ENCODE measurements around the gene GRID2.

Gene GRID2

DNA sequence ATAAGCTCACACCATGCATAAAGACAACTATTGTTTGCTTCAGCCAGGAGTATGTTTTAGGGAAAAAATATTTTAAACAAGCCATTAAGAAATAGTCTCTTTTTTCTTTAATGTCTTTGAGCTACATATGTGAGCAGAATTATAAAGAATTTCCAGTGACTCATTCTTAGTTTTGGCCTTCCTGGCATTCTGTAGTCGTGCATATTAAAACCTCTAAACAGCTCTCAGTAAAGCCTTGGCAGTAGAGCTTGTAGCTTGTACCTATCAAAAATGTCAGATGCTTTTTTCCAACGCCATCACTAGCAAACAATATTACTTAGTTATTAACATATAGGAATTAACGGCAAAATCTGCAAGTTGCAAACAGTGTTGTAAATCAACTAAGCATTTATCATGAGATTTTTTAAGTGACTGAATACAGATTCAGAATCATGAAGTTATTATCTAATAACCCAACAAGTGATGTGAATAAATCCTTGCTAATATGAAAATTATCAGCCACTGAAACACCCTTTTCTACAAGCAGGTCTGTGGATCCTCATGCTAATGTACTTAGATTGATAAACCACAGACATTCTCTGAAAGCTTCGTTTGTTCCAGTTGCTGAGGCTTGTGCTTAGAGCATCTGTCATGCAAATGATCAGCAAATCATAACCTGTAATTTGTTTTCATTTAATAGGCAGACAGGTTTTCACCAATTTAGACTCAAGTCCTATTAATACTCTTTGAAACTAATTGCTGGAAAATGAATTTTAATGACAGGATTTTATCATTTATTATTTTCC, 1112.8 kb downstream of the GRID2 start:
- H3K27me3 ChIP-seq (ENCODE audit: control insufficient read depth, insufficient read depth, low read length) = no peaks in the 10 kb centered on the region
- H3K36me3 ChIP-seq (ENCODE audit: control insufficient read depth, low read depth, low read length) = no peaks in the 10 kb centered on the region
- H3K27ac ChIP-seq (ENCODE audit: low read length) = no peak overlapping the region
- peaks cover 15% of the 10 kb centered on the region for H3K4me1 ChIP-seq (ENCODE audit: control insufficient read depth, low read depth, low read length)
- H3K9ac ChIP-seq (ENCODE audit: low read length) = no peak overlapping the region
- H3K4me3 ChIP-seq (ENCODE audit: low read length) = no peak overlapping the region
- H3K9me3 ChIP-seq (ENCODE audit: control insufficient read depth, low read depth, low read length) = no peaks in the 10 kb centered on the region

DNA sequence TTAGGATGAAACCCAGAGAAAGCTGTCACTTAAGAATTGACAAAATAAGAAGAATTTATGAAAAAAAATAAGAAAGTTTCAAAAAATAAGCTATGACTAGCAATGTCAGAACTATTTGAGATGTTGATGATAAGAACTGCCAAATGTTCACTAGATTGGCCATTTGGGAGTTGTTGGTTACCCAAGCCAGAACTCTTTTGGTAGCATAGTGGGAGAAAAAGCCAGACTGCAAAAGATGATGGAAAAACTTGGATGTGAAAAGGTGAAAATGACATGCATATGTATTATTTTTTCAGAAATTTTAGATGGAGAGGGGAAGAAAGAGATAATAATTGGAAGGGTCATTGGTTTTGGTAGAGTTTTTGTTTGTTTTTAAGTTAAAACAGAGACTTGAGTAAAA, 1127.6 kb downstream of the GRID2 start:
- Histone ChIP-seq H3K36me3 (ENCODE audit: control insufficient read depth, low read depth, low read length) (no peaks in the 10 kb centered on the region), H3K27ac (ENCODE audit: low read length) (no peak overlapping the region), H3K27me3 (ENCODE audit: control insufficient read depth, insufficient read depth, low read length) (no peaks in the 10 kb centered on the region), H3K9ac (ENCODE audit: low read length) (no peak overlapping the region), H3K4me1 (ENCODE audit: control insufficient read depth, low read depth, low read length) (no peaks in the 10 kb centered on the region), H3K4me3 (ENCODE audit: low read length) (no peak overlapping the region), H3K9me3 (ENCODE audit: control insufficient read depth, low read depth, low read length) (no peaks in the 10 kb centered on the region)

DNA sequence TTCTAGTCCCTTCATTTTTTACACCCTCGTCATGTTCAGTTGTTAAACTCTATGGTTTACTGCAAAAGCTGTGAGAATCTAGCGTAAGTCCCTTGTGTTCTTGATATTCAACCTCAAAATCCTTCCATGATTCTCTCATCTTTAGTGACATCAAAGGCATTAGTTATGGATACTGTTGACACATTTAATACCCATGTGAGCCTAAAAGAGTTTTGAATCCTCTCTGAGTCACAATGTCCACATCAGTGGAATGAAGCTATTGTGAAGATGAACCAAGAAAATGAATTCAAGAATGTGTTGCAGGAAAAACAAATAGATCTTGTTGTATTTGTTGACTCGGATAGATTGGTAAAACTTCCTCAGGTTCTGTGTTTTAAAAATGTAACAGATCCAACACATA, 1130.1 kb downstream of the GRID2 start:
- Histone ChIP-seq H3K27ac (ENCODE audit: low read length) (no peak overlapping the region), H3K36me3 (ENCODE audit: control insufficient read depth, low read depth, low read length) (no peaks in the 10 kb centered on the region), H3K9ac (ENCODE audit: low read length) (no peak overlapping the region), H3K4me1 (ENCODE audit: control insufficient read depth, low read depth, low read length) (no peaks in the 10 kb centered on the region), H3K9me3 (ENCODE audit: control insufficient read depth, low read depth, low read length) (no peaks in the 10 kb centered on the region), H3K27me3 (ENCODE audit: control insufficient read depth, insufficient read depth, low read length) (no peaks in the 10 kb centered on the region), H3K4me3 (ENCODE audit: low read length) (no peak overlapping the region)

DNA sequence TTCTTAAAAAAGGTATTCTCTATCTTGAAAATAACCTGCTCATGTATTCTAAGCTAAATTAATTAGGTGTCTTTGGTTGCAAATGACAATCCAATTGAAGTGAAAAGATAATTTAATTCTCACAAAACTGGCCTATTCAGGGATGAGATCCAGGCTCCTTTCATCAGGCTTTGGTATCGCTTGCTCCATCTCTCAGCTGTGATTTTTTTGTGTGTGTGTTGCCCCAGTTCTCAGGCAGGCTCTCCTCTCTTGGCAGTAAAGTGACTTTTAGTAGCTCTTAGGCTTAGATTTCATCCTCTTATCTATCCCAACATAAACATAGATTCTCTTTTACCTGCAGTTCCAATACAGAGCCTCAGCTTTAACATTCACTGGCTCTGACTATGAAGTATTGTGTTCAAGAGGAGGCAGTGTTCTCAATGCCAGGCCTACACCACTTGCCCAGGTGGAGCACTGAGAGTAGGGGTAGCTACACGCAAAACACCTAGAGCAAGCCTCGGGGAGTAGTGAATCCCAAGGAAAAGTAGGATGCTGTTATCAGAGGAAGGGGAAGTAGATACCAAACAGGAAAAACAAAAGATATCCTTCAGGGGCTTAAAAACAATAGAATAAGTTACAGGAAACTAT, 1132.3 kb downstream of the GRID2 start:
- no peaks in the 10 kb centered on the region for H3K9me3 ChIP-seq (ENCODE audit: control insufficient read depth, low read depth, low read length)
- no peak overlapping the region for H3K4me3 ChIP-seq (ENCODE audit: low read length)
- H3K9ac ChIP-seq (ENCODE audit: low read length) = no peak overlapping the region
- H3K27me3 ChIP-seq (ENCODE audit: control insufficient read depth, insufficient read depth, low read length) = no peaks in the 10 kb centered on the region
- no peak overlapping the region for H3K27ac ChIP-seq (ENCODE audit: low read length)
- no peaks in the 10 kb centered on the region for H3K36me3 ChIP-seq (ENCODE audit: control insufficient read depth, low read depth, low read length)
- H3K4me1 ChIP-seq (ENCODE audit: control insufficient read depth, low read depth, low read length) = no peaks in the 10 kb centered on the region

DNA sequence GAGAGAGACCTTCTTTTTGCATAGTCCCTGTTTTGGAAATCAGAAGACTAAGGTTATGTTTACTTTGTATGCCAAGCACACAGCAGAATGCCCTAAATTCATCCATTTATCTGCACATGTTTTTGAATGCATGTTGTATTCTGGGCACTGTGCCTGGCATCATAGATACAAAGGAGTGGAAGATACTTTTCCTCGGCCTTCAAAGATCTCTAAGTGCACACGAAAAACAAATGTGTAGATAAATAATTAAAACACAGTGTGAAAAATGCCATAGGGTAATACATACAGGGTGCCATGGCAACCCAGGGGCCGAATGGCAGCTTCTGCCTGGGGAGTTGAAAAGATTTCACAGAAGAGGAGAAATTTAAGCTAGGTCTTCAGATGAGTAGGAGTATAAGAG, 1134.2 kb downstream of the GRID2 start:
- Histone ChIP-seq H3K9ac (ENCODE audit: low read length) (no peak overlapping the region), H3K9me3 (ENCODE audit: control insufficient read depth, low read depth, low read length) (no peaks in the 10 kb centered on the region), H3K27me3 (ENCODE audit: control insufficient read depth, insufficient read depth, low read length) (no peaks in the 10 kb centered on the region), H3K36me3 (ENCODE audit: control insufficient read depth, low read depth, low read length) (no peaks in the 10 kb centered on the region), H3K4me3 (ENCODE audit: low read length) (no peak overlapping the region), H3K27ac (ENCODE audit: low read length) (no peak overlapping the region), H3K4me1 (ENCODE audit: control insufficient read depth, low read depth, low read length) (no peaks in the 10 kb centered on the region)

DNA sequence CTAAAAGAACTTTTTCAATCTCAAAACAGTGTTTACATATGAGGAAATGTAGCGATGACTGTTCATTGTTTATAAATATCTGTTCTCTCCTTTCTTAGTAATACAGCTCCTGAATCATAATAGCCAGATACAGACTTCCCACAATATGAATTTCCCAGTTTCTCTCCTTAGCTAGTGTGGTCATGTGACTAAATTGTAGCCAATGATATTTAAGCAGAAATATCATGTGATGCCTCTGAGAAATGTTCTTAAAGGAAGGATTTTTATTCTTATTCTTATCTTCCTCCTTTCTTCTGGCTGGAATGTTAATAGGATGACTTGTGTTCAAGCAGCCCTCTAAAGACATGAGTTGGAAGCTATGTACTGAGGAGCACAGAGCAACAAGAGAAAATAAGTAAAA, 1141.1 kb downstream of the GRID2 start:
- Histone ChIP-seq H3K9me3 (ENCODE audit: control insufficient read depth, low read depth, low read length) (no peaks in the 10 kb centered on the region), H3K36me3 (ENCODE audit: control insufficient read depth, low read depth, low read length) (no peaks in the 10 kb centered on the region), H3K9ac (ENCODE audit: low read length) (no peak overlapping the region), H3K4me3 (ENCODE audit: low read length) (no peak overlapping the region), H3K27ac (ENCODE audit: low read length) (no peak overlapping the region), H3K4me1 (ENCODE audit: control insufficient read depth, low read depth, low read length) (no peaks in the 10 kb centered on the region), H3K27me3 (ENCODE audit: control insufficient read depth, insufficient read depth, low read length) (no peaks in the 10 kb centered on the region)

DNA sequence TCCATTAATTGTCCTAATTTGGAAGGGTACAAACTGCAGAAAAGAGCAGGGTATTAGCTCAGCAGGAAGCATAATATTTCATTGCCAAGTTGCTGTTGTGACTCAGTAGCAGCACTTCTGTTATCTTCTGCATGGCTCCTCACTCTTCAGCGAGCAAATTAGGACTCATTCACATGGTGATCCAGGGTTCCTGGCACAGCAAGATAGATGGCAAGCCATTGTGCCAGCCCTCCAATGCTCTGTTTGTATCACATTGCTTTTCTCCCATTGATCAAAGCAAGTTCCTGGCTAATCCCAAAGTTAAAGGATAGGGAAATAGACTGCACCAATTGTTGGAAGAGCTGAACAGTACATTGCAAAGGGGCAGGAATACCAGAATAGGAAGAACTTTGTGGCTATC, 1142.3 kb downstream of the GRID2 start:
- H3K36me3 ChIP-seq (ENCODE audit: control insufficient read depth, low read depth, low read length) = no peaks in the 10 kb centered on the region
- H3K27me3 ChIP-seq (ENCODE audit: control insufficient read depth, insufficient read depth, low read length) = no peaks in the 10 kb centered on the region
- H3K9me3 ChIP-seq (ENCODE audit: control insufficient read depth, low read depth, low read length) = no peaks in the 10 kb centered on the region
- no peak overlapping the region for H3K4me3 ChIP-seq (ENCODE audit: low read length)
- H3K27ac ChIP-seq (ENCODE audit: low read length) = no peak overlapping the region
- no peak overlapping the region for H3K9ac ChIP-seq (ENCODE audit: low read length)
- no peaks in the 10 kb centered on the region for H3K4me1 ChIP-seq (ENCODE audit: control insufficient read depth, low read depth, low read length)

DNA sequence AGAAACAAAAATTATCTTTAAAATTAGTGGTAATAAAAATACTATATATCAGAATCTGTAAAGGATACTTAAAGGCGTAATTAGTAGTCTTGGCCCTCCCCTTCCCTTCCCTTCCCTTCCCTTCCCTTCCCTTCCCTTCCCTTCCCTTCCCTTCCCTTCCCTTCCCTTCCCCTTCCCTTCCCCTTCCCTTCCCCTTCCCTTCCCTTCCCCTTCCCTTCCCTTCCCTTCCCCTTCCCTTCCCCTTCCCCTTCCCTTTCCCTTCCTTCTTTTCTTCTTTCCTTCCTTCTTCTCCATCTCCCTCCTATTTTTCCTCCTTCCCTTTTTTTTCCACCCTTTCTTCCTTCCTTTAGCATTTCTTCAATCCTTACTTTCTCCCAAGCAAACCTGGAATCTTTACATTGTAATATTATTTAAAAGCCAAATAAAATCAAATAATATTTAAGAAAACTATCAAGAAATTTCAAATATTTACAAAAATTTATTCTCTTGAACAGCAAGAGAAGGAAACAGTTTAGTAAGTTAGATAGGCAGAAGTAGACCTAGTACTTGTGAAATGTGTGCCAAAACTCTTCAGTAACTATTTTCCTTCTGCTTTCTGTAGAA, 1145.0 kb downstream of the GRID2 start:
- Histone ChIP-seq H3K27ac (ENCODE audit: low read length) (no peak overlapping the region), H3K27me3 (ENCODE audit: control insufficient read depth, insufficient read depth, low read length) (no peaks in the 10 kb centered on the region), H3K9ac (ENCODE audit: low read length) (no peak overlapping the region), H3K4me1 (ENCODE audit: control insufficient read depth, low read depth, low read length) (no peaks in the 10 kb centered on the region), H3K4me3 (ENCODE audit: low read length) (no peak overlapping the region), H3K36me3 (ENCODE audit: control insufficient read depth, low read depth, low read length) (no peaks in the 10 kb centered on the region), H3K9me3 (ENCODE audit: control insufficient read depth, low read depth, low read length) (no peaks in the 10 kb centered on the region)

DNA sequence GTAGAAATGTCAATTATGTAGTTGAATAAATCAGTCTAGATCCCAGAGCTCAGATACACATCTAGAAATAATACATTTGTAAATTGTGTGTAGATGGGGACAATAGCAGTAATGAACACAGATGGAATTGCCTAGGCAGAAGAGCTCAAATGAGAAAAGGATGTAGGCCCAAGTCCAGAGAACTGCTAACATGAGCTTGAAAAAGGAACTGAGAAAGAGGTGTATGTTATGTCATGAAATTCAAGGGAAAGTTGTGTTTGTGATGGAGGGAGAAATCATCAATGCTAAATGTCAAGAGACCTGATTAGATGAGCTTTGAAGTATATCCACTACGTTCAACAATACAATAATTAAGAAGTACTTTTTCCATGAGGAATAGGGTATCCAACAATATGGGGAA, 1148.2 kb downstream of the GRID2 start:
- Histone ChIP-seq H3K9me3 (ENCODE audit: control insufficient read depth, low read depth, low read length) (no peaks in the 10 kb centered on the region), H3K27ac (ENCODE audit: low read length) (no peak overlapping the region), H3K9ac (ENCODE audit: low read length) (no peak overlapping the region), H3K36me3 (ENCODE audit: control insufficient read depth, low read depth, low read length) (no peaks in the 10 kb centered on the region), H3K4me1 (ENCODE audit: control insufficient read depth, low read depth, low read length) (no peaks in the 10 kb centered on the region), H3K4me3 (ENCODE audit: low read length) (no peak overlapping the region), H3K27me3 (ENCODE audit: control insufficient read depth, insufficient read depth, low read length) (no peaks in the 10 kb centered on the region)

DNA sequence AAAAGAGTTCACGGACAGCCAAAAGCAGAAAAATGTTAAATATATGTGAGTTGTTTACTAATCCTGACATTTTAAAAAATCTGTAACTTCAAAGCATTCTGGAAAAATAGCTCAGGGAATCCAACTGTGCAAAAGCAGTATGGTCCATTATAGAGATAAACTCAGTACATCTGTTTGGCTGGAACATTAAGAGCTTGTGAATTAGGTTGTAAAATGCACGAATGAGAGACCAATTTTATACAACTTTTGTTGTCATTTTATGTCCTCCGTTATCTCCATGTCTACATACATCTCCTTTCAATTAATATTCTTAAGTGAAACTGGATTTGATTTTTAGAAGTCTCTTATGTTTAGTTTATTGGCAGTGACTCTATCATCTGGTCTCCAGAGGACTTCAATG, 1157.8 kb downstream of the GRID2 start:
- Histone ChIP-seq H3K9ac (ENCODE audit: low read length) (no peak overlapping the region), H3K27ac (ENCODE audit: low read length) (no peak overlapping the region), H3K4me1 (ENCODE audit: control insufficient read depth, low read depth, low read length) (no peaks in the 10 kb centered on the region), H3K9me3 (ENCODE audit: control insufficient read depth, low read depth, low read length) (no peaks in the 10 kb centered on the region), H3K4me3 (ENCODE audit: low read length) (no peak overlapping the region), H3K27me3 (ENCODE audit: control insufficient read depth, insufficient read depth, low read length) (no peaks in the 10 kb centered on the region), H3K36me3 (ENCODE audit: control insufficient read depth, low read depth, low read length) (no peaks in the 10 kb centered on the region)

DNA sequence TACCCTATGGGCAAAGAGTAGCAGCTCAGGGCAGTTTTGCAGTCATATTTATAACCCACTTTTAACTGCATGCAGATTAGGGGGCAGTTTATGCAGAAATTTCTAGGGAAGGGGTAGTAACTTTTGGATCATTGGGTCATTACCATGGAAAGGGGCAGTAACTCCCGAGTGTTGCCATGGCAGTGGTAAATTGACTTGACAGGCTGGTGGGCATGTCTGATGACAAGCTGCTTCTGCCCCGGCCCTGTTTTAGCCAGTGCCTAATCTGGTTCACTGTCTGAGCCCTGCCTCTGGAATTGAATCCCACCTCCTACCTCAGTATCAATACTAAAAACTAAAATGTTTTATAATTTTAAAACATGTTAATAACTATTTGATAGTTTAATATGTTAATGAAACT, 1162.7 kb downstream of the GRID2 start:
- H3K36me3 ChIP-seq (ENCODE audit: control insufficient read depth, low read depth, low read length) = no peaks in the 10 kb centered on the region
- H3K27me3 ChIP-seq (ENCODE audit: control insufficient read depth, insufficient read depth, low read length) = no peaks in the 10 kb centered on the region
- no peaks in the 10 kb centered on the region for H3K9me3 ChIP-seq (ENCODE audit: control insufficient read depth, low read depth, low read length)
- no peak overlapping the region for H3K9ac ChIP-seq (ENCODE audit: low read length)
- H3K4me1 ChIP-seq (ENCODE audit: control insufficient read depth, low read depth, low read length) = no peaks in the 10 kb centered on the region
- no peak overlapping the region for H3K27ac ChIP-seq (ENCODE audit: low read length)
- no peak overlapping the region for H3K4me3 ChIP-seq (ENCODE audit: low read length)
